GM19452 (cell line): Measurements from ENCODE around the gene KRT82.
"Not testable (repeated sequence)": the region's sequence is repeated elsewhere in the genome, so short reads cannot be mapped to it uniquely, and the experiment has no call there.

Experiments
- ATAC-seq: cut with Tn5 transposase; IDR thresholded peaks from one replicate; pipeline ENCODE4 v1.9.1; 2021; ENCODE audit not compliant: unreplicated experiment

The KRT82 gene

GRCh38 chr12:52405922-52406385 is at the start of gene KRT82:
TSS of gene KRT82 (minus strand) at chr12:52406335. CDS start at chr12:52406277, 58 bp downstream.
- no peak for ATAC-seq

- ATAC-seq: no peak
These were observed 49.7 kb upstream of the KRT82 start for GRCh38 chr12:52455821-52456220.

- ATAC-seq: no peak
These were observed 48.5 kb upstream of the KRT82 start for GRCh38 chr12:52454411-52455201.

GRCh38 chr12:52452101-52452500 is 46.0 kb upstream of the KRT82 start, which contains the start of gene KRT6B:
TSS of gene KRT6B (minus strand) at chr12:52452146. CDS start at chr12:52452078, 68 bp downstream.
- ATAC-seq: no peak

- no peak for ATAC-seq
These were observed 42.1 kb upstream of the KRT82 start for GRCh38 chr12:52448228-52448627.

GRCh38 chr12:52447196-52447595 is 41.1 kb upstream of the KRT82 start:
- ATAC-seq: not testable (repeated sequence)

GRCh38 chr12:52446367-52447045 is 40.4 kb upstream of the KRT82 start:
- ATAC-seq: no peak

GRCh38 chr12:52445876-52446275 is 39.7 kb upstream of the KRT82 start:
- ATAC-seq: no peak

GRCh38 chr12:52444647-52445595 is 38.8 kb upstream of the KRT82 start:
- no peak for ATAC-seq

- ATAC-seq: no peak
These were observed 37.8 kb upstream of the KRT82 start for GRCh38 chr12:52443966-52444365.

GRCh38 chr12:52442600-52443061 is 36.5 kb upstream of the KRT82 start:
- no peak for ATAC-seq

- ATAC-seq: no peak
These were observed 35.3 kb upstream of the KRT82 start for GRCh38 chr12:52441320-52441911.

GRCh38 chr12:52440821-52441319 is 34.7 kb upstream of the KRT82 start:
- ATAC-seq: no peak

GRCh38 chr12:52439845-52440244 is 33.7 kb upstream of the KRT82 start:
- ATAC-seq: no peak

GRCh38 chr12:52439420-52439819 is 33.3 kb upstream of the KRT82 start:
- no peak for ATAC-seq

GRCh38 chr12:52438305-52439301 is 32.5 kb upstream of the KRT82 start:
- no peak for ATAC-seq

- no peak for ATAC-seq
These were observed 31.4 kb upstream of the KRT82 start for GRCh38 chr12:52437508-52437907.

GRCh38 chr12:52436828-52437474 is 30.8 kb upstream of the KRT82 start:
- ATAC-seq: no peak
